Lung (tissue), 12 donors: ENCODE data around the gene SORL1. TPM values are rescaled to one million over a fixed set of nuclear protein-coding genes. Genes with fewer than 3 reads are reported as not detected.

Experiments
- ATAC-seq: fragments of 200-7000 bp; cut with Tn5 transposase; one replicate; pipeline ENCODE4 v1.9.1; 2020; ENCODE audit warnings: moderate number of reproducible peaks; ENCODE audit not compliant: insufficient read depth, low FRiP score
- DNase-seq, 3 donors: peaks; one replicate each; pipeline ENCODE4 v3.0.0-alpha.2; 2013 to 2017
- H3K27ac ChIP-seq, 2 donors: one replicate each; pipeline ENCODE4 v1.5.1; 2013; ENCODE audit warnings: mild to moderate bottlenecking in 2 of 2, moderate library complexity in 2 of 2, control low read depth in 1 of 2, inconsistent platforms in 1 of 2, low read depth in 1 of 2, low read length in 1 of 2
- H3K27me3 ChIP-seq, 3 donors: one replicate each; pipeline ENCODE4 v1.5.1; 2013; ENCODE audit warnings: low read length in 2 of 3; ENCODE audit not compliant: control insufficient read depth in 3 of 3, insufficient read depth in 3 of 3
- H3K36me3 ChIP-seq, 4 donors: one replicate each; pipeline ENCODE4 v1.5.1; 2013; ENCODE audit warnings: low read length in 4 of 4, mild to moderate bottlenecking in 1 of 4, moderate library complexity in 1 of 4; ENCODE audit not compliant: control insufficient read depth in 4 of 4, insufficient read depth in 4 of 4
- H3K4me1 ChIP-seq, 5 donors: one replicate each; pipeline ENCODE4 v1.5.1; 2013; ENCODE audit warnings: low read length in 5 of 5, mild to moderate bottlenecking in 2 of 5, moderate library complexity in 1 of 5; ENCODE audit not compliant: control insufficient read depth in 5 of 5, insufficient read depth in 5 of 5
- H3K4me3 ChIP-seq: one replicate; pipeline ENCODE4 v1.5.1; 2013; ENCODE audit warnings: mild to moderate bottlenecking, control low read depth, moderate library complexity
- H3K9ac ChIP-seq, 2 donors: one replicate each; pipeline ENCODE4 v1.5.1; 2013; ENCODE audit warnings: low read length in 2 of 2, control low read depth in 1 of 2; ENCODE audit not compliant: insufficient read depth in 1 of 2
- H3K9me3 ChIP-seq, 4 donors: one replicate each; pipeline ENCODE4 v1.5.1; 2013; ENCODE audit warnings: low read length in 3 of 4, mild to moderate bottlenecking in 1 of 4, moderate library complexity in 1 of 4; ENCODE audit not compliant: control insufficient read depth in 4 of 4, insufficient read depth in 3 of 4
- WGBS, 2 donors: extraction: QIAGEN DNeasy Blood & Tissue Kit; methylation state at CpG; one replicate each; pipeline ENCODE4 v1.1.7; 2013; 5-methylcytosine and 5-hydroxymethylcytosine counted together
- polyA plus RNA-seq, 2 donors: library from polyadenylated mRNA; stranded (reverse); fragments of 200-250 nt; gene quantifications; one replicate each; pipeline ENCODE4 v1.2.1, GENCODE V29; 2013
- total RNA-seq, 2 donors: library from RNA; depleted of rRNA in 1 of 2; stranded (reverse); fragments of >200 nt in 1 of 2; gene quantifications; one replicate each; pipeline ENCODE4 v1.2.1, GENCODE V29; 2014 to 2021
- TF ChIP-seq, protein P1 (sequence below): IDR thresholded peaks from 2 replicates; pipeline ENCODE4 v1.5.1; 2012; ENCODE audit warnings: mild to moderate bottlenecking; ENCODE audit errors: control extremely low read depth, extremely low read depth
- donor health status: control.
- donor health status: control.
- donor health status: Bipolar disorder and iron deficiency.
- donor health status: healthy.
- donor health status: DM: yes; HTN: yes; CAD: no.

Gene SORL1
- total and polyA plus RNA-seq, 4 donors = 1.9 to 67.0 (median 49.2) TPM

DNA sequence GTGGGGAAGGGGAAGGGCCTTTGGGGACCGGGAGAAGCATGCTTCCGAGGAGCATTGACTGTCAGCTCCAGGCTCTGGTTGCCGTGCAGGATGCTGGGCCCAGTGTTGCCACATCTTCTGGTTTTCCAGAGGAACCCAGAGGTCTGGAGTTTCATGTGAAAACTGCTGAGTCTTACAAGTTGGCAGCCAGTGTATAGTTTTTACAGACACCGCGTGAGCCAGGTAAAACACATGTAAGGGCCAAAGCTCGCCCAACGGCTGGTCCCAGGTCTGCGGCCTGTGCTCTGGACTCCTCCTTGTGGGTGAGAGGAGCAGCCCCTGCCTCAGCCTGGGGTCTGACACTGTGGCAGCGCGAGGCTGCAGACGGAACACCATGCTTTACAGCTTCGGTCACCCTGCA, 19.1 kb downstream of the SORL1 start:
- 79 to 84% methylated on average over 12 of the region's 12 CpGs for WGBS, 2 donors
- no peak for ATAC-seq
- Histone ChIP-seq H3K9ac (no peak overlapping the region), H3K27ac (no peak overlapping the region), H3K4me1 (peaks cover 2 to 15% (median 6%) of the 10 kb centered on the region in 5 donors), H3K4me3 (no peak overlapping the region), H3K27me3 (no peaks in the 10 kb centered on the region), H3K9me3 (no peaks in the 10 kb centered on the region), H3K36me3 (no peaks in the 10 kb centered on the region)
- TF ChIP-seq, protein P1, sequence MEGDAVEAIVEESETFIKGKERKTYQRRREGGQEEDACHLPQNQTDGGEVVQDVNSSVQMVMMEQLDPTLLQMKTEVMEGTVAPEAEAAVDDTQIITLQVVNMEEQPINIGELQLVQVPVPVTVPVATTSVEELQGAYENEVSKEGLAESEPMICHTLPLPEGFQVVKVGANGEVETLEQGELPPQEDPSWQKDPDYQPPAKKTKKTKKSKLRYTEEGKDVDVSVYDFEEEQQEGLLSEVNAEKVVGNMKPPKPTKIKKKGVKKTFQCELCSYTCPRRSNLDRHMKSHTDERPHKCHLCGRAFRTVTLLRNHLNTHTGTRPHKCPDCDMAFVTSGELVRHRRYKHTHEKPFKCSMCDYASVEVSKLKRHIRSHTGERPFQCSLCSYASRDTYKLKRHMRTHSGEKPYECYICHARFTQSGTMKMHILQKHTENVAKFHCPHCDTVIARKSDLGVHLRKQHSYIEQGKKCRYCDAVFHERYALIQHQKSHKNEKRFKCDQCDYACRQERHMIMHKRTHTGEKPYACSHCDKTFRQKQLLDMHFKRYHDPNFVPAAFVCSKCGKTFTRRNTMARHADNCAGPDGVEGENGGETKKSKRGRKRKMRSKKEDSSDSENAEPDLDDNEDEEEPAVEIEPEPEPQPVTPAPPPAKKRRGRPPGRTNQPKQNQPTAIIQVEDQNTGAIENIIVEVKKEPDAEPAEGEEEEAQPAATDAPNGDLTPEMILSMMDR = no peak
- no peak for DNase-seq

GRCh38 chr11:121472312-121472711, 20.2 kb downstream of the SORL1 start:
- H3K4me1 ChIP-seq = peaks cover 0 to 8% (median under 1%) of the 10 kb centered on the region in 5 donors
- no peaks in the 10 kb centered on the region for H3K36me3 ChIP-seq
- no peak for DNase-seq
- TF ChIP-seq, protein P1 = no peak
- H3K9ac ChIP-seq = no peak overlapping the region
- no peaks in the 10 kb centered on the region for H3K27me3 ChIP-seq
- H3K27ac ChIP-seq = no peak overlapping the region
- WGBS, 2 donors = 86 to 93% methylated on average over 2 of the region's 2 CpGs
- H3K9me3 ChIP-seq = no peaks in the 10 kb centered on the region
- no peak overlapping the region for H3K4me3 ChIP-seq
- ATAC-seq = no peak

GRCh38 chr11:121473064-121473777, 21.1 kb downstream of the SORL1 start:
- Histone ChIP-seq H3K27ac (no peak overlapping the region), H3K9ac (no peak overlapping the region), H3K4me3 (no peak overlapping the region), H3K9me3 (no peaks in the 10 kb centered on the region), H3K36me3 (no peaks in the 10 kb centered on the region), H3K27me3 (no peaks in the 10 kb centered on the region), H3K4me1 (peaks cover 0 to 4% (median 0%) of the 10 kb centered on the region in 5 donors)
- ATAC-seq = no peak
- TF ChIP-seq, protein P1 = no peak
- 84 to 87% methylated on average over 8 of the region's 8 CpGs for WGBS, 2 donors
- no peak for DNase-seq
